WTC11 (cell line): ENCODE data around the gene NUTM2A.
"Not testable (repeated sequence)": the region's sequence is repeated elsewhere in the genome, so short reads cannot be mapped to it uniquely, and the experiment has no call there.

Experiments
- FOXP1 ChIP-seq: sonication (generic); formaldehyde crosslinking; IDR thresholded peaks from 2 replicates; pipeline ENCODE4 v1.8.0; 2022; ENCODE audit warnings: missing genetic modification reagents, mild to moderate bottlenecking, moderate library complexity, borderline replicate concordance
- NR2C2 ChIP-seq: sonication (generic); formaldehyde crosslinking; IDR thresholded peaks from 2 replicates; pipeline ENCODE4 v1.8.0; 2022; ENCODE audit warnings: mild to moderate bottlenecking, missing genetic modification reagents
- TP53 ChIP-seq: sonication (generic); formaldehyde crosslinking; IDR thresholded peaks from 2 replicates; pipeline ENCODE4 v1.8.1; 2023; ENCODE audit warnings: mild to moderate bottlenecking, missing genetic modification reagents
- ZNF219 ChIP-seq: sonication (generic); formaldehyde crosslinking; IDR thresholded peaks from 2 replicates; pipeline ENCODE4 v1.8.0; 2023; ENCODE audit warnings: missing genetic modification reagents, mild to moderate bottlenecking, borderline replicate concordance
- ZNF416 ChIP-seq: fragments of 250-450 bp; sonication (Bioruptor Pico); IDR thresholded peaks from 2 replicates; pipeline ENCODE4 v1.9.0; 2021; ENCODE audit warnings: mild to moderate bottlenecking, inconsistent platforms
- TF ChIP-seq, protein P1 (sequence below): fragments of 200-600 bp; IDR thresholded peaks from 2 replicates; pipeline ENCODE4 v1.8.0; 2022; ENCODE audit warnings: antibody characterized with exemption
- TF ChIP-seq, protein P2 (sequence below): sonication (generic); formaldehyde crosslinking; IDR thresholded peaks from 2 replicates; pipeline ENCODE4 v1.8.1; 2022; ENCODE audit warnings: low read depth, missing genetic modification reagents, borderline replicate concordance
- TF ChIP-seq, protein P3 (sequence below): sonication (generic); formaldehyde crosslinking; IDR thresholded peaks from 2 replicates; pipeline ENCODE4 v1.8.0; 2022; ENCODE audit warnings: mild to moderate bottlenecking, missing genetic modification reagents
- TF ChIP-seq, protein P4 (sequence below): sonication (generic); formaldehyde crosslinking; IDR thresholded peaks from 2 replicates; pipeline ENCODE4 v1.8.1; 2022; ENCODE audit warnings: mild to moderate bottlenecking, moderate library complexity, missing genetic modification reagents
- TF ChIP-seq, protein P5 (sequence below): sonication (generic); formaldehyde crosslinking; conservative IDR thresholded peaks from 2 replicates; pipeline ENCODE4 v1.8.1; 2023; ENCODE audit warnings: mild to moderate bottlenecking, low read depth, missing genetic modification reagents, moderate library complexity

DNA sequence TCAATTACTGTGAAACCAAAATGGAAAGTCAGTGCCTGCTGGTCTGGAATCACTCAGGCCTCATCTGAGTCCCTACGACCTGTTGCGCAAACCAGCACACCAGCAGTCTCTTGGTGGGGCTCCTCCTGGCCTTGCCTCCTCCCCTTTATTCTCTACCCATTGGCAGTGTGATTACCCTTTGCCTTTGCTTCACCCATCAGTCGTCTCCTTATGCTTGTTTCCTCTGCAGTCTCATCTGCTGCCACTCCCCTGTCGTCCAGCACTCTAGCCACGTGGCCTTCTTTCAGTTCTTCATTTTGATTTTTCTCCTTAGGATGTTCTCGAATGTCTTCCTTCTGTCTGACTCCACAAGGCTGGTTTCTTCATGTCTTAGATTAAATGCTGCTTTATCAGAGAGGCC is 40.8 kb upstream of the NUTM2A start:
- TF ChIP-seq NR2C2, ZNF416, TP53, ZNF219, FOXP1 (CRISPR knock-in tag): not testable (repeated sequence)
- TF ChIP-seq, protein P1, sequence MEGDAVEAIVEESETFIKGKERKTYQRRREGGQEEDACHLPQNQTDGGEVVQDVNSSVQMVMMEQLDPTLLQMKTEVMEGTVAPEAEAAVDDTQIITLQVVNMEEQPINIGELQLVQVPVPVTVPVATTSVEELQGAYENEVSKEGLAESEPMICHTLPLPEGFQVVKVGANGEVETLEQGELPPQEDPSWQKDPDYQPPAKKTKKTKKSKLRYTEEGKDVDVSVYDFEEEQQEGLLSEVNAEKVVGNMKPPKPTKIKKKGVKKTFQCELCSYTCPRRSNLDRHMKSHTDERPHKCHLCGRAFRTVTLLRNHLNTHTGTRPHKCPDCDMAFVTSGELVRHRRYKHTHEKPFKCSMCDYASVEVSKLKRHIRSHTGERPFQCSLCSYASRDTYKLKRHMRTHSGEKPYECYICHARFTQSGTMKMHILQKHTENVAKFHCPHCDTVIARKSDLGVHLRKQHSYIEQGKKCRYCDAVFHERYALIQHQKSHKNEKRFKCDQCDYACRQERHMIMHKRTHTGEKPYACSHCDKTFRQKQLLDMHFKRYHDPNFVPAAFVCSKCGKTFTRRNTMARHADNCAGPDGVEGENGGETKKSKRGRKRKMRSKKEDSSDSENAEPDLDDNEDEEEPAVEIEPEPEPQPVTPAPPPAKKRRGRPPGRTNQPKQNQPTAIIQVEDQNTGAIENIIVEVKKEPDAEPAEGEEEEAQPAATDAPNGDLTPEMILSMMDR = not testable (repeated sequence)
- TF ChIP-seq, protein P2, sequence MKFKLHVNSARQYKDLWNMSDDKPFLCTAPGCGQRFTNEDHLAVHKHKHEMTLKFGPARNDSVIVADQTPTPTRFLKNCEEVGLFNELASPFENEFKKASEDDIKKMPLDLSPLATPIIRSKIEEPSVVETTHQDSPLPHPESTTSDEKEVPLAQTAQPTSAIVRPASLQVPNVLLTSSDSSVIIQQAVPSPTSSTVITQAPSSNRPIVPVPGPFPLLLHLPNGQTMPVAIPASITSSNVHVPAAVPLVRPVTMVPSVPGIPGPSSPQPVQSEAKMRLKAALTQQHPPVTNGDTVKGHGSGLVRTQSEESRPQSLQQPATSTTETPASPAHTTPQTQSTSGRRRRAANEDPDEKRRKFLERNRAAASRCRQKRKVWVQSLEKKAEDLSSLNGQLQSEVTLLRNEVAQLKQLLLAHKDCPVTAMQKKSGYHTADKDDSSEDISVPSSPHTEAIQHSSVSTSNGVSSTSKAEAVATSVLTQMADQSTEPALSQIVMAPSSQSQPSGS (CRISPR knock-in tag) = not testable (repeated sequence)
- TF ChIP-seq, protein P3, sequence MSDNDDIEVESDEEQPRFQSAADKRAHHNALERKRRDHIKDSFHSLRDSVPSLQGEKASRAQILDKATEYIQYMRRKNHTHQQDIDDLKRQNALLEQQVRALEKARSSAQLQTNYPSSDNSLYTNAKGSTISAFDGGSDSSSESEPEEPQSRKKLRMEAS (CRISPR knock-in tag) = not testable (repeated sequence)
- TF ChIP-seq, protein P4, sequence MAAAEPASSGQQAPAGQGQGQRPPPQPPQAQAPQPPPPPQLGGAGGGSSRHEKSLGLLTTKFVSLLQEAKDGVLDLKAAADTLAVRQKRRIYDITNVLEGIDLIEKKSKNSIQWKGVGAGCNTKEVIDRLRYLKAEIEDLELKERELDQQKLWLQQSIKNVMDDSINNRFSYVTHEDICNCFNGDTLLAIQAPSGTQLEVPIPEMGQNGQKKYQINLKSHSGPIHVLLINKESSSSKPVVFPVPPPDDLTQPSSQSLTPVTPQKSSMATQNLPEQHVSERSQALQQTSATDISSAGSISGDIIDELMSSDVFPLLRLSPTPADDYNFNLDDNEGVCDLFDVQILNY (CRISPR knock-in tag) = not testable (repeated sequence)
- TF ChIP-seq, protein P5, sequence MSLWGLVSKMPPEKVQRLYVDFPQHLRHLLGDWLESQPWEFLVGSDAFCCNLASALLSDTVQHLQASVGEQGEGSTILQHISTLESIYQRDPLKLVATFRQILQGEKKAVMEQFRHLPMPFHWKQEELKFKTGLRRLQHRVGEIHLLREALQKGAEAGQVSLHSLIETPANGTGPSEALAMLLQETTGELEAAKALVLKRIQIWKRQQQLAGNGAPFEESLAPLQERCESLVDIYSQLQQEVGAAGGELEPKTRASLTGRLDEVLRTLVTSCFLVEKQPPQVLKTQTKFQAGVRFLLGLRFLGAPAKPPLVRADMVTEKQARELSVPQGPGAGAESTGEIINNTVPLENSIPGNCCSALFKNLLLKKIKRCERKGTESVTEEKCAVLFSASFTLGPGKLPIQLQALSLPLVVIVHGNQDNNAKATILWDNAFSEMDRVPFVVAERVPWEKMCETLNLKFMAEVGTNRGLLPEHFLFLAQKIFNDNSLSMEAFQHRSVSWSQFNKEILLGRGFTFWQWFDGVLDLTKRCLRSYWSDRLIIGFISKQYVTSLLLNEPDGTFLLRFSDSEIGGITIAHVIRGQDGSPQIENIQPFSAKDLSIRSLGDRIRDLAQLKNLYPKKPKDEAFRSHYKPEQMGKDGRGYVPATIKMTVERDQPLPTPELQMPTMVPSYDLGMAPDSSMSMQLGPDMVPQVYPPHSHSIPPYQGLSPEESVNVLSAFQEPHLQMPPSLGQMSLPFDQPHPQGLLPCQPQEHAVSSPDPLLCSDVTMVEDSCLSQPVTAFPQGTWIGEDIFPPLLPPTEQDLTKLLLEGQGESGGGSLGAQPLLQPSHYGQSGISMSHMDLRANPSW (CRISPR knock-in tag) = not testable (repeated sequence)
